GM12874 (cell line): ENCODE measurements around the gene TMEM40.

Source experiments
- TF ChIP-seq, protein P1 (sequence below): IDR thresholded peaks from 2 replicates; pipeline ENCODE4 v1.5.1; 2011; ENCODE audit warnings: low read depth, mild to moderate bottlenecking, control low read depth, low read length, moderate library complexity; ENCODE audit not compliant: insufficient read depth

Gene TMEM40

GRCh38 chr3:12746419-12746818, 12.6 kb downstream of the TMEM40 start:
- TF ChIP-seq, protein P1, sequence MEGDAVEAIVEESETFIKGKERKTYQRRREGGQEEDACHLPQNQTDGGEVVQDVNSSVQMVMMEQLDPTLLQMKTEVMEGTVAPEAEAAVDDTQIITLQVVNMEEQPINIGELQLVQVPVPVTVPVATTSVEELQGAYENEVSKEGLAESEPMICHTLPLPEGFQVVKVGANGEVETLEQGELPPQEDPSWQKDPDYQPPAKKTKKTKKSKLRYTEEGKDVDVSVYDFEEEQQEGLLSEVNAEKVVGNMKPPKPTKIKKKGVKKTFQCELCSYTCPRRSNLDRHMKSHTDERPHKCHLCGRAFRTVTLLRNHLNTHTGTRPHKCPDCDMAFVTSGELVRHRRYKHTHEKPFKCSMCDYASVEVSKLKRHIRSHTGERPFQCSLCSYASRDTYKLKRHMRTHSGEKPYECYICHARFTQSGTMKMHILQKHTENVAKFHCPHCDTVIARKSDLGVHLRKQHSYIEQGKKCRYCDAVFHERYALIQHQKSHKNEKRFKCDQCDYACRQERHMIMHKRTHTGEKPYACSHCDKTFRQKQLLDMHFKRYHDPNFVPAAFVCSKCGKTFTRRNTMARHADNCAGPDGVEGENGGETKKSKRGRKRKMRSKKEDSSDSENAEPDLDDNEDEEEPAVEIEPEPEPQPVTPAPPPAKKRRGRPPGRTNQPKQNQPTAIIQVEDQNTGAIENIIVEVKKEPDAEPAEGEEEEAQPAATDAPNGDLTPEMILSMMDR = no peak

DNA sequence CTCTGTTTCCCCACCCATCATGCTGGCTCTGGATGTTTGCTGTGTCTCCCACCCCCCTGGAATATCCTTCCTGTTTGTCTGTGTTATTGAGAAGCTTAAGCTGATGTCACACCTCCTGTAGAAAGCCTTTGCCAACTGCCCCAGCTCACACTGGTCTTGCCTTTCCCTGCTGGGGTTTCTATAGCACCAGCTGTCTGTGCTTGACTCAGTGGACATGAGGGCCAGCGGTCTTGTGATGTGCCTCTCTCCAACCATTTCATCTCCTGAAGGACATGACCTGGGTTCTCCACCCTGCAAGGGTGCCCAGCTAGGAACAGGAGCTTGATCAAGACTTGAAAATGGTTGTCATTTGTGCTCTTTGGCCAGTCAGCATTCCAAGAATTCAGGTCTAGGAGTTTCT, 14.7 kb downstream of the TMEM40 start:
- TF ChIP-seq, protein P1 = no peak

- TF ChIP-seq, protein P1 = no peak
Measured at GRCh38 chr3:12743583-12743982, 15.5 kb downstream of the TMEM40 start.

GRCh38 chr3:12742330-12743107, 16.5 kb downstream of the TMEM40 start:
- TF ChIP-seq, protein P1 = no peak

GRCh38 chr3:12741209-12741608, 17.9 kb downstream of the TMEM40 start:
- TF ChIP-seq, protein P1 = no peak

DNA sequence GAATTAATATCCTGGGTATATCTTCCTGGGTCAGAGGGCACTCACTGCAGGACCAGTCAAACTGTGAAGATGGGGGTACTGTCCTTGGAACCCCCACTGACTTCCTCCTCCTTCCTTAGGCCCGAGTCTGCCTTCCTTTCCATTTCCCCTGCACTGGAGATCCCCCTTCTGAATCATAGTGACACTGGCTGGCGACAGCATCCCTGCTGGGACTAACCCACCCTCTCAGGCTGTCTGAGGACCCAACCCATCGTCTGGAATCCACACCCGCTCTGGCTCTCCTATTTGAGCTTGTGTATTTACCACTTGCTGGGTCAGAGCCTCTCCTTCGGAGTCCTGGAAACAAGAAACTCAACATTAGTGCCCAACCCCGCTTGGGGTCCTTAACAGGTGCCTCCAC, 21.2 kb downstream of the TMEM40 start:
- TF ChIP-seq, protein P1 = no peak

DNA sequence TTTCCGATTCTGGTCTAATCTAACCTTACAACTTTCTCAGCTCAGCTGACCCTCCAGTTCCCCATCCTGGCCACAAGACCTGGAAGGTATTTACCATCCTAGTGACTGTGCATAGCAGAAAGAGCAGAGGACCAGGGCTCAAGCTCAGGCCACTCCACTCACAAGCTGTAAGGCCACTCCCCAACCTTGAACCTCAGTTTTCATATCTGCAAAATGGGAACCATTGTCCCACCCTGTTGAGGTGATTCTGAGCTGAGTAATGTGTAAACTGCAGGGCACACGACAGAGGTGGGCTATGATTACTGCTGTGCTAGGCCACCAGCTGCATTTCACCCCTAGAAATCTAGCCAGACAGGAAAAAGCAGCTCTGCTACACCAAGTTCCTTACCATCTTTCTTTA, 21.7 kb downstream of the TMEM40 start:
- TF ChIP-seq, protein P1 = no peak

DNA sequence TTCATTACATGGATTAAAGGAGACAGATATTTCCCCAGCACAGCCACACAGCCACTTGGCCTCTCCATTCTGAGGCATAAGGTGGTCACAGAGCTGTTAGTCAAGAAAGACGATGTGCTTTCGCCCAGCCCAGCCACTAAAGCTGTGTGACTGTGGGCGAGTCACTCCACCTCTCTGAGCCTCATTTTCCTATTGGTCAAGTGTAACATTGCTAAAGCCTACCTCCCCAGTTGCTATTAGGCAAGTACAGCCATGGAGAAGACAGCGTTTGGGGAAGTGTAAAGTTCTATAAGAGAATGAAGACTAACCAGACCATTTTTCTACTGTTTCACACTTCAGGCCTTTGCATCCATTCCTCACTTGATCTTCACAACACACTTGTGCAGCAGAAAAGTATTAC, 24.1 kb downstream of the TMEM40 start:
- TF ChIP-seq, protein P1 = no peak
